H1 (cell line): ENCODE measurements around the gene TSPAN9. TPM values are rescaled to one million over a fixed set of nuclear protein-coding genes. Genes with fewer than 3 reads are reported as not detected.

Experiments
- CTCF ChIA-PET: fragments of 300-600 bp; sonication (Branson Sonifier 250); formaldehyde crosslinking; loops from one replicate; lab custom pipeline; 2021; ENCODE audit not compliant: partially characterized antibody; lab: Charles Lee
- POLR2A ChIA-PET: fragments of 300-600 bp; sonication (Branson Sonifier 250); formaldehyde crosslinking; loops from one replicate; lab custom pipeline; 2021; ENCODE audit warnings: inconsistent platforms; ENCODE audit not compliant: partially characterized antibody; lab: Charles Lee
- DNase-seq, 2 experiments: peaks; one replicate each; pipeline versions ENCODE4 v3.0.0 to v3.0.0-alpha.2; 2010 to 2022; ENCODE audit warnings: low spot score in 2 of 2, low read depth in 1 of 2, mixed read lengths in 1 of 2
- FAIRE-seq: peaks from 2 replicates; lab custom pipeline; 2011; peaks lifted over from hg19 to GRCh38; lab: Jason Lieb, UNC
- H2AFZ ChIP-seq: 2 replicates; pipeline ENCODE4 v1.8.1; 2012; ENCODE audit warnings: low read length, inconsistent platforms
- H2AK5ac ChIP-seq: 2 replicates; pipeline ENCODE4 v1.6.1; 2013; ENCODE audit warnings: low read depth, low read length
- H2BK120ac ChIP-seq: replicated peaks from 2 replicates; pipeline ENCODE3; 2013; ENCODE audit warnings: low read depth, low read length, inconsistent platforms
- H2BK12ac ChIP-seq: 2 replicates; pipeline ENCODE4 v1.6.1; 2013; ENCODE audit warnings: low read depth, low read length
- H2BK15ac ChIP-seq: 2 replicates; pipeline ENCODE4 v1.6.1; 2013; ENCODE audit warnings: low read length
- H2BK20ac ChIP-seq: 2 replicates; pipeline ENCODE4 v1.6.1; 2013; ENCODE audit warnings: low read length
- H2BK5ac ChIP-seq: 2 replicates; pipeline ENCODE4 v1.6.1; 2013; ENCODE audit warnings: low read depth, low read length
- H3K14ac ChIP-seq: 2 replicates; pipeline ENCODE4 v1.6.1; 2013; ENCODE audit warnings: inconsistent platforms; ENCODE audit not compliant: insufficient read length
- H3K18ac ChIP-seq: 2 replicates; pipeline ENCODE4 v1.6.1; 2013; ENCODE audit warnings: low read length; ENCODE audit errors: extremely low read depth
- H3K23ac ChIP-seq: 2 replicates; pipeline ENCODE4 v1.6.1; 2013; ENCODE audit warnings: inconsistent platforms; ENCODE audit not compliant: insufficient read length
- H3K23me2 ChIP-seq: 2 replicates; pipeline ENCODE4 v1.6.1; 2013; ENCODE audit warnings: low read depth, low read length
- H3K27ac ChIP-seq: 2 replicates; pipeline ENCODE4 v1.6.1; 2011; ENCODE audit warnings: low read depth, low read length, inconsistent platforms
- H3K27me3 ChIP-seq, 4 experiments: replicated peaks in 1 of 4; 1 replicate in 1 of 4; 2 replicates in 3 of 4; pipeline versions ENCODE4 v1.6.1 to v1.8.1; 2011 to 2013; ENCODE audit warnings: low read length in 3 of 4, mild to moderate bottlenecking in 3 of 4, inconsistent platforms in 2 of 4, mixed read lengths in 2 of 4, moderate library complexity in 1 of 4; ENCODE audit not compliant: control insufficient read depth in 3 of 4, insufficient read depth in 3 of 4; ENCODE audit errors: extremely low read depth in 1 of 4
- H3K36me3 ChIP-seq, 4 experiments: 2 replicates each; pipeline versions ENCODE4 v1.6.1 to v1.8.1; 2011 to 2013; ENCODE audit warnings: mild to moderate bottlenecking in 4 of 4, low read length in 3 of 4, moderate library complexity in 2 of 4, control low read depth in 1 of 4, inconsistent platforms in 1 of 4; ENCODE audit not compliant: insufficient read depth in 4 of 4, control insufficient read depth in 2 of 4
- H3K4ac ChIP-seq: replicated peaks from 2 replicates; pipeline ENCODE3; 2013; ENCODE audit warnings: low read length, low read depth, mixed read lengths, inconsistent platforms; ENCODE audit not compliant: insufficient read length
- H3K4me1 ChIP-seq, 4 experiments: replicated peaks in 1 of 4; 1 replicate in 1 of 4; 2 replicates in 3 of 4; pipeline versions ENCODE4 v1.6.1 to v1.8.1; 2011 to 2013; ENCODE audit warnings: low read length in 3 of 4, inconsistent platforms in 2 of 4, mixed read lengths in 1 of 4; ENCODE audit not compliant: insufficient read depth in 4 of 4, control insufficient read depth in 3 of 4
- H3K4me2 ChIP-seq, 2 experiments: 2 replicates each; pipeline versions ENCODE4 v1.6.1 to v1.8.1; 2011 to 2013; ENCODE audit warnings: low read depth in 2 of 2, low read length in 2 of 2, control low read depth in 1 of 2, inconsistent platforms in 1 of 2, mild to moderate bottlenecking in 1 of 2; ENCODE audit not compliant: insufficient read depth in 1 of 2
- H3K4me3 ChIP-seq, 4 experiments: fragments of 200-600, 300-600 bp in 1 of 4; sonication (generic), shearing (Covaris generic), sonication (Bioruptor Twin) in 1 of 4; 2 replicates each; pipeline versions ENCODE4 v1.5.1 to v1.8.1; 2011 to 2016; ENCODE audit warnings: low read length in 4 of 4, low read depth in 3 of 4, control low read depth in 2 of 4, inconsistent platforms in 2 of 4, mild to moderate bottlenecking in 2 of 4, mixed read lengths in 1 of 4, moderate library complexity in 1 of 4; ENCODE audit not compliant: insufficient read depth in 2 of 4; ENCODE audit errors: extremely low read depth in 1 of 4
- H3K56ac ChIP-seq: replicated peaks from 2 replicates; pipeline ENCODE3; 2013; ENCODE audit warnings: low read depth, mild to moderate bottlenecking, mixed read lengths, low read length, inconsistent platforms; ENCODE audit not compliant: insufficient read length
- H3K79me1 ChIP-seq: 2 replicates; pipeline ENCODE4 v1.6.1; 2013; ENCODE audit warnings: low read depth, low read length, control low read depth
- H3K79me2 ChIP-seq, 2 experiments: 2 replicates each; pipeline versions ENCODE4 v1.6.1 to v1.8.1; 2012 to 2013; ENCODE audit warnings: low read length in 2 of 2, mild to moderate bottlenecking in 2 of 2, inconsistent platforms in 1 of 2; ENCODE audit not compliant: insufficient read depth in 2 of 2, control insufficient read depth in 1 of 2
- H3K9ac ChIP-seq, 4 experiments: replicated peaks in 1 of 4; 1 replicate in 1 of 4; 2 replicates in 3 of 4; pipeline versions ENCODE4 v1.6.1 to v1.8.1; 2011 to 2013; ENCODE audit warnings: low read depth in 3 of 4, low read length in 3 of 4, control low read depth in 2 of 4, mild to moderate bottlenecking in 2 of 4, moderate library complexity in 2 of 4, inconsistent platforms in 1 of 4; ENCODE audit errors: extremely low read depth in 1 of 4
- H3K9me3 ChIP-seq, 2 experiments: 2 replicates each; pipeline versions ENCODE4 v1.6.1 to v1.8.1; 2012 to 2013; ENCODE audit warnings: mild to moderate bottlenecking in 2 of 2, moderate library complexity in 2 of 2, control low read depth in 1 of 2, inconsistent platforms in 1 of 2, low read depth in 1 of 2, low read length in 1 of 2, mixed read lengths in 1 of 2; ENCODE audit not compliant: insufficient read depth in 2 of 2
- H4K20me1 ChIP-seq, 2 experiments: replicated peaks in 1 of 2; 2 replicates each; pipeline versions ENCODE3 to v1.8.1; 2011 to 2013; ENCODE audit warnings: inconsistent platforms in 2 of 2, low read length in 2 of 2, mild to moderate bottlenecking in 1 of 2; ENCODE audit not compliant: insufficient read depth in 2 of 2, control insufficient read depth in 1 of 2
- H4K5ac ChIP-seq: 2 replicates; pipeline ENCODE4 v1.6.1; 2013; ENCODE audit warnings: low read length, low read depth, mixed read lengths, inconsistent platforms; ENCODE audit not compliant: insufficient read length
- H4K8ac ChIP-seq: 2 replicates; pipeline ENCODE4 v1.8.0; 2013; ENCODE audit warnings: mild to moderate bottlenecking, moderate library complexity, low read length, inconsistent platforms; ENCODE audit not compliant: insufficient read depth; ENCODE audit errors: extremely low read depth
- H4K91ac ChIP-seq: replicated peaks from 2 replicates; pipeline ENCODE3; 2013; ENCODE audit warnings: low read length, mixed read lengths, inconsistent platforms; ENCODE audit not compliant: insufficient read length
- ASH2L ChIP-seq: fragments of 200-600, 300-600 bp; sonication (generic); IDR thresholded peaks from one replicate; pipeline ENCODE4 v1.7.1; 2017; ENCODE audit warnings: low read length
- CEBPB ChIP-seq: IDR thresholded peaks from 2 replicates; pipeline ENCODE4 v1.6.1; 2012; ENCODE audit warnings: low read depth, low read length
- JUND ChIP-seq: IDR thresholded peaks from 2 replicates; pipeline ENCODE4 v1.6.1; 2011; ENCODE audit warnings: mild to moderate bottlenecking, improper control_type of control experiment, low read length
- KDM1A ChIP-seq: fragments of 200-600, 300-600 bp; sonication (generic); IDR thresholded peaks from 2 replicates; pipeline ENCODE4 v1.7.1; 2016; ENCODE audit warnings: mild to moderate bottlenecking, low read length, borderline replicate concordance
- POLR2A ChIP-seq, 2 experiments: IDR thresholded peaks; 1 replicate in 1 of 2; 2 replicates in 1 of 2; pipeline ENCODE4 v1.6.1; 2011; ENCODE audit warnings: low read depth in 2 of 2, low read length in 2 of 2, mild to moderate bottlenecking in 2 of 2; ENCODE audit errors: control extremely low read depth in 1 of 2
- POLR2AphosphoS5 ChIP-seq: IDR thresholded peaks from 2 replicates; pipeline ENCODE4 v1.6.1; 2011; ENCODE audit warnings: low read depth, low read length
- RXRA ChIP-seq: IDR thresholded peaks from 2 replicates; pipeline ENCODE4 v1.6.1; 2011; ENCODE audit warnings: low read depth, mild to moderate bottlenecking, low read length, moderate library complexity; ENCODE audit not compliant: insufficient read depth
- SIX5 ChIP-seq: IDR thresholded peaks from 2 replicates; pipeline ENCODE4 v1.6.1; 2011; ENCODE audit warnings: mild to moderate bottlenecking, low read depth, low read length
- SP1 ChIP-seq: IDR thresholded peaks from 2 replicates; pipeline ENCODE4 v1.6.1; 2011; ENCODE audit warnings: low read depth, low read length
- YY1 ChIP-seq: IDR thresholded peaks from 2 replicates; pipeline ENCODE4 v1.6.1; 2011; ENCODE audit warnings: low read depth, mild to moderate bottlenecking, low read length
- ZNF274 ChIP-seq: IDR thresholded peaks from 2 replicates; pipeline ENCODE4 v1.7.0; 2012; ENCODE audit warnings: low read length, borderline replicate concordance; ENCODE audit errors: extremely low read depth
- WGBS, 2 experiments: shearing (Covaris generic) in 1 of 2; methylation state at CpG; one replicate each; pipeline versions ENCODE4 v1.1.6 to v1.1.7; 2013 to 2015; ENCODE audit warnings: low lambda C conversion rate in 2 of 2, mixed read lengths in 2 of 2, inconsistent platforms in 1 of 2, low coverage in 1 of 2, missing lambda C conversion rate in 1 of 2; ENCODE audit not compliant: insufficient replicate concordance in 2 of 2, insufficient coverage in 1 of 2, insufficient read length in 1 of 2; ENCODE audit errors: extremely low coverage in 1 of 2, missing lambda C conversion rate in 1 of 2; 5-methylcytosine and 5-hydroxymethylcytosine counted together
- polyA plus RNA-seq, 7 experiments: library from polyadenylated mRNA; depleted of rRNA in 3 of 7; stranded (reverse) in 5 of 7; unstranded in 2 of 7; fragments of >200 nt in 5 of 7; fragments of 200-250 nt in 2 of 7; gene quantifications; 1 replicate in 5 of 7; 2 replicates in 1 of 7; 4 replicates in 1 of 7; pipeline versions ENCODE4 v1.2.1 to v1.2.3, GENCODE V29; 2011 to 2013; ENCODE audit warnings: missing spikeins in 2 of 7, mixed read lengths in 2 of 7
- total RNA-seq: library from RNA; stranded (reverse); fragmentation: NEBNext Ultra II Directional; extraction: Animal tissue kit (Norgen Biotek cat#: 25700); gene quantifications from 2 replicates; pipeline ENCODE4 v1.2.1, GENCODE V29; 2021

Gene TSPAN9
- total and polyA plus RNA-seq, 2 of the 8 experiments (the other 6 are each of a cell fraction or from before 2014, with no cell fraction given), result 11.5 to 29.1 TPM

GRCh38 chr12:3222979-3223378, 145.8 kb downstream of the TSPAN9 start:
- Histone ChIP-seq H3K79me2 (no peaks in the 10 kb centered on the region), H3K14ac (no peak overlapping the region), H4K91ac (no peak overlapping the region), H3K56ac (no peak overlapping the region), H3K27ac (no peak overlapping the region), H3K27me3 (no peaks in the 10 kb centered on the region), H3K4ac (no peak overlapping the region), H3K4me2 (no peak overlapping the region), H2BK15ac (no peak overlapping the region), H2AFZ (no peak overlapping the region), H2BK12ac (no peak overlapping the region), H3K9ac (no peak overlapping the region), H4K8ac (no peak overlapping the region), H4K20me1 (peaks cover 0 to 6% of the 10 kb centered on the region in 2 experiments), H3K79me1 (peaks cover 2% of the 10 kb centered on the region; the same call in 1 of the 2 replicates), H4K5ac (no peak overlapping the region)
- DNase-seq (no peak), FAIRE-seq (no peak)
- 84% methylated on average over 15 of the region's 15 CpGs; no CpG with 5 or more reads in 1 of the 2 experiments for WGBS, 2 experiments
- POLR2A ChIA-PET, result interaction anchor here (1.7 kb wide), 1 partner anchor 9 kb away, joined by 5 read pairs; no protein-coding TSS in a partner anchor
- TF ChIP-seq POLR2A (IDR thresholded peaks at IDR 0.05; ENCODE audit: control extremely low read depth in 1 of 2, low read depth in 2 of 2, low read length in 2 of 2) (no peak), ASH2L (no peak), CEBPB (no peak), JUND (no peak), ZNF274 (no peak), RXRA (no peak), SIX5 (no peak), KDM1A (no peak), SP1 (no peak), YY1 (no peak), POLR2AphosphoS5 (no peak)
- TF ChIP-seq, all 59 proteins: peak for 0
- CTCF ChIA-PET, result interaction anchor here (0.6 to 12.3 kb wide), 9 partner anchors 9 to 84 kb away, joined by 3 to 110 read pairs (median 16); no protein-coding TSS in a partner anchor
- Histone ChIP-seq H3K36me3 (no peaks in the 10 kb centered on the region), H3K18ac (no peak overlapping the region), H3K9me3 (no peaks in the 10 kb centered on the region), H2BK5ac (no peak overlapping the region), H2BK20ac (no peak overlapping the region), H2BK120ac (no peak overlapping the region), H2AK5ac (no peak overlapping the region), H3K4me3 (no peak overlapping the region), H3K23ac (no peak overlapping the region), H3K4me1 (peaks cover 0 to 12% (median 4%) of the 10 kb centered on the region in 4 experiments; a peak in 3 of 7 replicates), H3K23me2 (no peaks in the 10 kb centered on the region)
